Keratinocyte (primary cell): Measurements from ENCODE around the gene ANAPC2. TPM values are rescaled to one million over a fixed set of nuclear protein-coding genes. Genes with fewer than 3 reads are reported as not detected.

Experiments used
- DNase-seq: peaks from one replicate; pipeline ENCODE4 v3.0.0-alpha.2; 2011; ENCODE audit warnings: low read depth, missing footprints, low spot score
- FAIRE-seq: peaks from 2 replicates; lab custom pipeline; 2011; peaks lifted over from hg19 to GRCh38; lab: Jason Lieb, UNC
- H2AFZ ChIP-seq: 2 replicates; pipeline ENCODE4 v1.6.0; 2012; ENCODE audit warnings: low read length, control low read depth, inconsistent platforms; ENCODE audit not compliant: control insufficient read depth
- H3K27ac ChIP-seq: 2 replicates; pipeline ENCODE4 v1.5.1; 2011; ENCODE audit warnings: low read length; ENCODE audit not compliant: control insufficient read depth, insufficient read depth
- H3K27me3 ChIP-seq: 3 replicates; pipeline ENCODE4 v1.6.0; 2011; ENCODE audit warnings: low read length; ENCODE audit not compliant: control insufficient read depth, insufficient read depth; ENCODE audit errors: extremely low read depth
- H3K36me3 ChIP-seq, 2 experiments: 2 replicates in 1 of 2; 3 replicates in 1 of 2; pipeline ENCODE4 v1.5.1; 2011; ENCODE audit warnings: low read length in 2 of 2, mild to moderate bottlenecking in 1 of 2; ENCODE audit not compliant: control insufficient read depth in 2 of 2, insufficient read depth in 2 of 2; ENCODE audit errors: extremely low read depth in 1 of 2
- H3K4me1 ChIP-seq: 3 replicates; pipeline ENCODE4 v1.5.1; 2011; ENCODE audit warnings: low read length; ENCODE audit not compliant: control insufficient read depth, insufficient read depth; ENCODE audit errors: extremely low read depth
- H3K4me2 ChIP-seq: 3 replicates; pipeline ENCODE4 v1.6.0; 2011; ENCODE audit warnings: low read depth, low read length; ENCODE audit not compliant: control insufficient read depth, insufficient read depth; ENCODE audit errors: extremely low read depth
- H3K4me3 ChIP-seq, 3 experiments: fragments of 200-600 bp in 1 of 3; sonication (generic) in 1 of 3; 2 replicates in 2 of 3; 3 replicates in 1 of 3; pipeline ENCODE4 v1.5.1; 2011 to 2016; ENCODE audit warnings: low read length in 3 of 3, mild to moderate bottlenecking in 3 of 3, control low read depth in 2 of 3, inconsistent platforms in 1 of 3, low read depth in 1 of 3, mixed read lengths in 1 of 3, mixed run types in 1 of 3, moderate library complexity in 1 of 3; ENCODE audit not compliant: control insufficient read depth in 2 of 3, insufficient read depth in 2 of 3; ENCODE audit errors: extremely low read depth in 1 of 3
- H3K79me2 ChIP-seq: 2 replicates; pipeline ENCODE4 v1.6.0; 2012; ENCODE audit warnings: low read length; ENCODE audit not compliant: control insufficient read depth, insufficient read depth
- H3K9ac ChIP-seq: 3 replicates; pipeline ENCODE4 v1.6.0; 2011; ENCODE audit warnings: low read length; ENCODE audit not compliant: control insufficient read depth, insufficient read depth; ENCODE audit errors: extremely low read depth
- H3K9me1 ChIP-seq: 3 replicates; pipeline ENCODE4 v1.6.0; 2011; ENCODE audit warnings: low read length; ENCODE audit not compliant: control insufficient read depth, insufficient read depth; ENCODE audit errors: extremely low read depth
- H3K9me3 ChIP-seq: 2 replicates; pipeline ENCODE4 v1.5.1; 2012; ENCODE audit warnings: low read depth, low read length; ENCODE audit not compliant: control insufficient read depth
- H4K20me1 ChIP-seq: 3 replicates; pipeline ENCODE4 v1.6.0; 2011; ENCODE audit warnings: low read length; ENCODE audit not compliant: control insufficient read depth, insufficient read depth; ENCODE audit errors: extremely low read depth
- EZH2 ChIP-seq: IDR thresholded peaks from one replicate; pipeline ENCODE4 v1.6.1; 2012; ENCODE audit warnings: inconsistent platforms, mild to moderate bottlenecking, low read length, moderate library complexity
- dilution Hi-C: fragments of 300-500 bp; cut with MboI; formaldehyde crosslinking; loops from one replicate; pipeline ENCODE4 v1.7.0; 2020; ENCODE audit warnings: low sequenced_read_pairs; ENCODE audit not compliant: extremely low pct_ligation_motif_present
- polyA plus RNA-seq, 5 experiments: library from polyadenylated mRNA; depleted of rRNA in 3 of 5; stranded (reverse) in 3 of 5; stranded (forward) in 1 of 5; unstranded in 1 of 5; fragments of >200 nt; gene quantifications; 1 replicate in 1 of 5; 2 replicates in 3 of 5; 3 replicates in 1 of 5; pipeline versions ENCODE4 v1.2.1 to v1.2.3, GENCODE V29; 2011 to 2012; ENCODE audit warnings: missing spikeins in 2 of 5, low read depth in 1 of 5, low replicate concordance in 1 of 5
- TF ChIP-seq, protein P1 (sequence below), 3 experiments: IDR thresholded peaks in 1 of 3; conservative IDR thresholded peaks in 1 of 3; optimal IDR thresholded peaks in 1 of 3; 2 replicates in 2 of 3; 3 replicates in 1 of 3; pipeline versions ENCODE3 to v1.5.1; 2011; ENCODE audit warnings: low read length in 3 of 3, mild to moderate bottlenecking in 3 of 3, moderate library complexity in 2 of 3, control low read depth in 1 of 3, inconsistent platforms in 1 of 3; ENCODE audit not compliant: insufficient read depth in 2 of 3; ENCODE audit errors: extremely low read depth in 1 of 3

Gene ANAPC2
- polyA plus RNA-seq, 1 donor (not counting 4 experiments of a cell fraction or from before 2014, with no cell fraction given) = 11.9 TPM

DNA sequence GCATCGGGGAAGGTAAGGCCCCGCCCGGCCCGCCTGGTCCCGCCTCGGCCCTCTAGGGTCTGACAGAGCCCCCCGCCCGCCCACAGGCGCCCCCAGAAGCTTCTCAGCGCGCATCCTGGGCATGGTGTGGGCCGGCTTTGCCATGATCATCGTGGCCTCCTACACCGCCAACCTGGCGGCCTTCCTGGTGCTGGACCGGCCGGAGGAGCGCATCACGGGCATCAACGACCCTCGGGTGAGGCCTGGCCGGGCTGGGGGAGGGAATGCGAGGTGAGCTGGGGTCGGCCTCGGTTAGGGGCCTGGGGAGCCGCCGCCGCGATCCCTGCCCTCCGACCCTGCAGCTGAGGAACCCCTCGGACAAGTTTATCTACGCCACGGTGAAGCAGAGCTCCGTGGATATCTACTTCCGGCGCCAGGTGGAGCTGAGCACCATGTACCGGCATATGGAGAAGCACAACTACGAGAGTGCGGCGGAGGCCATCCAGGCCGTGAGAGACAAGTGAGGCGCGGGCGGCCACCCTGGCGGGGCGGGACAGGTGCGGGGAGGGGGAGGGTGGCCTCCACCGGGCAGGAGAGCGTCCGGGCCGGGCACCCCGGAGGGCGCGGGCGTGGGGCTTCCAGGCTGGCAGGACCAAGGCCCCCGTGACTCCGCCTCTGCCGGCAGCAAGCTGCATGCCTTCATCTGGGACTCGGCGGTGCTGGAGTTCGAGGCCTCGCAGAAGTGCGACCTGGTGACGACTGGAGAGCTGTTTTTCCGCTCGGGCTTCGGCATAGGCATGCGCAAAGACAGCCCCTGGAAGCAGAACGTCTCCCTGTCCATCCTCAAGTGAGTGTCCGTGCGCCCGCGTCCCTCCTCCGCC lies 25.6 kb downstream of the ANAPC2 start:
- Histone ChIP-seq H4K20me1 (no peaks in the 10 kb centered on the region), H2AFZ (peak overlapping the region; percentile 68), H3K9ac (no peak overlapping the region), H3K4me1 (no peaks in the 10 kb centered on the region), H3K27ac (no peak overlapping the region), H3K4me3 (peak overlapping the region in 2 of 3 experiments; percentile 34 to 38), H3K79me2 (no peaks in the 10 kb centered on the region), H3K9me3 (no peaks in the 10 kb centered on the region), H3K4me2 (peak overlapping the region; percentile 49), H3K9me1 (no peaks in the 10 kb centered on the region), H3K36me3 (no peaks in the 10 kb centered on the region), H3K27me3 (peaks cover 85% of the 10 kb centered on the region)
- DNase-seq = no peak
- TF ChIP-seq, protein P1, sequence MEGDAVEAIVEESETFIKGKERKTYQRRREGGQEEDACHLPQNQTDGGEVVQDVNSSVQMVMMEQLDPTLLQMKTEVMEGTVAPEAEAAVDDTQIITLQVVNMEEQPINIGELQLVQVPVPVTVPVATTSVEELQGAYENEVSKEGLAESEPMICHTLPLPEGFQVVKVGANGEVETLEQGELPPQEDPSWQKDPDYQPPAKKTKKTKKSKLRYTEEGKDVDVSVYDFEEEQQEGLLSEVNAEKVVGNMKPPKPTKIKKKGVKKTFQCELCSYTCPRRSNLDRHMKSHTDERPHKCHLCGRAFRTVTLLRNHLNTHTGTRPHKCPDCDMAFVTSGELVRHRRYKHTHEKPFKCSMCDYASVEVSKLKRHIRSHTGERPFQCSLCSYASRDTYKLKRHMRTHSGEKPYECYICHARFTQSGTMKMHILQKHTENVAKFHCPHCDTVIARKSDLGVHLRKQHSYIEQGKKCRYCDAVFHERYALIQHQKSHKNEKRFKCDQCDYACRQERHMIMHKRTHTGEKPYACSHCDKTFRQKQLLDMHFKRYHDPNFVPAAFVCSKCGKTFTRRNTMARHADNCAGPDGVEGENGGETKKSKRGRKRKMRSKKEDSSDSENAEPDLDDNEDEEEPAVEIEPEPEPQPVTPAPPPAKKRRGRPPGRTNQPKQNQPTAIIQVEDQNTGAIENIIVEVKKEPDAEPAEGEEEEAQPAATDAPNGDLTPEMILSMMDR (optimal IDR thresholded peaks at IDR 0.05 in 1 of 3, IDR thresholded peaks at IDR 0.05 in 1 of 3, conservative IDR thresholded peaks at IDR 0.05 in 1 of 3; ENCODE audit: extremely low read depth in 1 of 3, insufficient read depth in 2 of 3, low read length in 3 of 3) = peak in 1 of 3 experiments; percentile 30
- peak; percentile 72 for TF ChIP-seq EZH2
- FAIRE-seq = no peak
- dilution Hi-C loops = no loop called here

DNA sequence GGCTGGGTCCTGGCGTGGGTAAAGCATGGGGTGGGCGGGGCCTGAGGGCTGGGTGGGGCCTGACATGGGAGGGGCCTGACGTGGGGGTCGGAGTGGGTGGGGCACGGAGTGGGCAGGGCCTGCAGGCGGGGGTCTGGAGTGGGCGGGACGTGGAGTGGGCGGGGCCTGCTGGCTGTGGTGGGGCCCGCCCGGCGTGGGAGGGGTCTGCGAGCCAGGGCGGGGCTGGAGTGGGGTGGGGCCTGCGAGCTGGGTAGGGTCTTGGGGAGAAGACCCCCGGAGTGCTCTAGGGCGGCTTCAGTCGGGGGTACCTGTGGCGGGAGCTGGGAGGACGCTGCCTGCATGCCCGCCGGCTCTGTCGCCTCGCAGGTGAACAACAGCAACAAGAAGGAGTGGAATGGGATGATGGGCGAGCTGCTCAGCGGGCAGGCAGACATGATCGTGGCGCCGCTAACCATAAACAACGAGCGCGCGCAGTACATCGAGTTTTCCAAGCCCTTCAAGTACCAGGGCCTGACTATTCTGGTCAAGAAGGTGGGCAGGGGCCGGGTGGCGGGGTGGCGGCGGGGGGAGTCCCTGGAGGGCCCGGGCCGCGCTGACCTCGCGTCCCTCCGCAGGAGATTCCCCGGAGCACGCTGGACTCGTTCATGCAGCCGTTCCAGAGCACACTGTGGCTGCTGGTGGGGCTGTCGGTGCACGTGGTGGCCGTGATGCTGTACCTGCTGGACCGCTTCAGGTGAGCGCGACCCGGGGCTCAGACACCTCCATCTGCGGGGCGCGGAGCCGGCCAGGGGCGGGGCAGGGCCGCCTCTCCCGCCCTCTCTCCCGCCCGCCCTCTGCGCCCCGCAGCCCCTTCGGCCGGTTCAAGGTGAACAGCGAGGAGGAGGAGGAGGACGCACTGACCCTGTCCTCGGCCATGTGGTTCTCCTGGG lies 26.5 kb downstream of the ANAPC2 start:
- FAIRE-seq (no peak), DNase-seq (no peak)
- no peak overlapping the region for H3K27ac ChIP-seq
- H3K27me3 ChIP-seq = peaks cover 82% of the 10 kb centered on the region
- H3K4me2 ChIP-seq = no peak overlapping the region
- H3K79me2 ChIP-seq = no peaks in the 10 kb centered on the region
- no peak overlapping the region for H2AFZ ChIP-seq
- H3K4me1 ChIP-seq = no peaks in the 10 kb centered on the region
- H3K9me3 ChIP-seq = no peaks in the 10 kb centered on the region
- peak; percentile 55 for TF ChIP-seq EZH2
- TF ChIP-seq, protein P1 (optimal IDR thresholded peaks at IDR 0.05 in 1 of 3, IDR thresholded peaks at IDR 0.05 in 1 of 3, conservative IDR thresholded peaks at IDR 0.05 in 1 of 3; ENCODE audit: extremely low read depth in 1 of 3, insufficient read depth in 2 of 3, low read length in 3 of 3) = no peak
- no peaks in the 10 kb centered on the region for H3K36me3 ChIP-seq
- no peak overlapping the region for H3K4me3 ChIP-seq
- dilution Hi-C loops = no loop called here
- H4K20me1 ChIP-seq = no peaks in the 10 kb centered on the region
- H3K9ac ChIP-seq = no peak overlapping the region
- no peaks in the 10 kb centered on the region for H3K9me1 ChIP-seq
